ENCODE data around the gene HTRA1. TPM values are rescaled to one million over a fixed set of nuclear protein-coding genes. Genes with fewer than 3 reads are reported as not detected.

Gene HTRA1
- polyA plus RNA-seq (2013, experiment 1 of 2): 9.0 TPM
- polyA plus RNA-seq (2013, experiment 2 of 2): 8.8 TPM

- H3K4me1 ChIP-seq (ENCODE audit: control insufficient read depth in 2 of 2, insufficient read depth in 1 of 2, low read depth in 1 of 2, low read length in 2 of 2): peaks cover 7 to 25% of the 10 kb centered on the region in 2 donors
- H2AFZ ChIP-seq (ENCODE audit: low read length): peak within 1 kb of the TSS; percentile 98
- H3K79me1 ChIP-seq (ENCODE audit: low read depth, low read length): no peaks in the 10 kb centered on the region
- H3K9ac ChIP-seq (ENCODE audit: low read depth, low read length, poor library complexity): peak within 1 kb of the TSS; percentile 89
- H2BK15ac ChIP-seq (ENCODE audit: low read length): no peak within 1 kb of the TSS
- peak within 1 kb of the TSS; percentile 99 for H3K4me2 ChIP-seq (ENCODE audit: insufficient read depth, low read length, poor library complexity, severe bottlenecking)
- no peak within 1 kb of the TSS for H3K27ac ChIP-seq (replicated peaks; ENCODE audit: low read length)
- H2BK120ac ChIP-seq (ENCODE audit: low read depth, low read length): no peak within 1 kb of the TSS
- peak within 1 kb of the TSS; percentile 67 to 82 for H3K4me3 ChIP-seq (ENCODE audit: low read length in 2 of 2)
- H3K14ac ChIP-seq (ENCODE audit: low read length): no peak within 1 kb of the TSS
- H2BK12ac ChIP-seq (ENCODE audit: low read length): no peak within 1 kb of the TSS
- H4K8ac ChIP-seq (ENCODE audit: low read depth, low read length): no peak within 1 kb of the TSS
- H2AK5ac ChIP-seq (ENCODE audit: low read depth, low read length): peak within 1 kb of the TSS; percentile 79
- no peak within 1 kb of the TSS for H4K91ac ChIP-seq (ENCODE audit: low read depth, low read length, poor library complexity)
- peak within 1 kb of the TSS; percentile 67 for H3K18ac ChIP-seq (ENCODE audit: low read length)
- no peak within 1 kb of the TSS for H2BK5ac ChIP-seq (ENCODE audit: low read length)
- peak within 1 kb of the TSS; percentile 53 for H3K23ac ChIP-seq (ENCODE audit: low read depth, low read length, poor library complexity)
- H3K9me3 ChIP-seq (replicated peaks in 1 of 2; ENCODE audit: control insufficient read depth in 2 of 2, insufficient read depth in 1 of 2, low read depth in 1 of 2, low read length in 2 of 2): no peaks in the 10 kb centered on the region
- no peaks in the 10 kb centered on the region for H3K36me3 ChIP-seq (replicated peaks in 1 of 2; ENCODE audit: control insufficient read depth in 2 of 2, insufficient read depth in 2 of 2, low read length in 2 of 2)
- peaks cover 11 to 59% (median 14%) of the 10 kb centered on the region in 3 experiments for H3K27me3 ChIP-seq (ENCODE audit: control insufficient read depth in 3 of 3, insufficient read depth in 3 of 3, low read depth in 1 of 3, low read length in 3 of 3)
- WGBS, 2 donors (ENCODE audit: extremely low coverage in 2 of 2, insufficient read length in 2 of 2, insufficient replicate concordance in 1 of 2): no CpG with 5 or more reads among the region's 56 CpGs
- H3K4ac ChIP-seq (ENCODE audit: low read length): no peak within 1 kb of the TSS
- DNase-seq (ENCODE audit: low spot score): peak; percentile 43
Observed at GRCh38 chr10:122461367-122461728, at the start of gene HTRA1. TSS of gene HTRA1 (plus strand) at chr10:122461553. CDS start at chr10:122461653, 100 bp downstream.

GRCh38 chr10:122413327-122413726, 48.0 kb upstream of the HTRA1 start:
- Histone ChIP-seq H2BK12ac (ENCODE audit: low read length) (no peak overlapping the region), H3K23ac (ENCODE audit: low read depth, low read length, poor library complexity) (no peak overlapping the region), H3K4me2 (ENCODE audit: insufficient read depth, low read length, poor library complexity, severe bottlenecking) (no peak overlapping the region), H4K8ac (ENCODE audit: low read depth, low read length) (no peak overlapping the region), H2BK5ac (ENCODE audit: low read length) (no peak overlapping the region), H3K4me1 (ENCODE audit: control insufficient read depth in 2 of 2, insufficient read depth in 1 of 2, low read depth in 1 of 2, low read length in 2 of 2) (no peaks in the 10 kb centered on the region), H4K91ac (ENCODE audit: low read depth, low read length, poor library complexity) (no peak overlapping the region), H3K14ac (ENCODE audit: low read length) (no peak overlapping the region), H3K27me3 (ENCODE audit: control insufficient read depth in 3 of 3, insufficient read depth in 3 of 3, low read depth in 1 of 3, low read length in 3 of 3) (no peaks in the 10 kb centered on the region), H3K9me3 (replicated peaks in 1 of 2; ENCODE audit: control insufficient read depth in 2 of 2, insufficient read depth in 1 of 2, low read depth in 1 of 2, low read length in 2 of 2) (no peaks in the 10 kb centered on the region), H3K4me3 (ENCODE audit: low read length in 2 of 2) (no peak overlapping the region), H3K36me3 (replicated peaks in 1 of 2; ENCODE audit: control insufficient read depth in 2 of 2, insufficient read depth in 2 of 2, low read length in 2 of 2) (peaks cover 0 to 47% of the 10 kb centered on the region in 2 donors), H3K9ac (ENCODE audit: low read depth, low read length, poor library complexity) (no peak overlapping the region), H3K79me1 (ENCODE audit: low read depth, low read length) (no peaks in the 10 kb centered on the region), H2AFZ (ENCODE audit: low read length) (no peak overlapping the region), H2BK120ac (ENCODE audit: low read depth, low read length) (no peak overlapping the region), H3K27ac (replicated peaks; ENCODE audit: low read length) (no peak overlapping the region), H3K18ac (ENCODE audit: low read length) (no peak overlapping the region), H2BK15ac (ENCODE audit: low read length) (no peak overlapping the region), H3K4ac (ENCODE audit: low read length) (no peak overlapping the region), H2AK5ac (ENCODE audit: low read depth, low read length) (no peak overlapping the region)
- no peak for DNase-seq (ENCODE audit: low spot score)

- H3K4me2 ChIP-seq (ENCODE audit: insufficient read depth, low read length, poor library complexity, severe bottlenecking): no peak overlapping the region
- H3K23ac ChIP-seq (ENCODE audit: low read depth, low read length, poor library complexity): no peak overlapping the region
- H2BK5ac ChIP-seq (ENCODE audit: low read length): no peak overlapping the region
- H3K9me3 ChIP-seq (replicated peaks in 1 of 2; ENCODE audit: control insufficient read depth in 2 of 2, insufficient read depth in 1 of 2, low read depth in 1 of 2, low read length in 2 of 2): no peaks in the 10 kb centered on the region
- no peaks in the 10 kb centered on the region for H3K27me3 ChIP-seq (ENCODE audit: control insufficient read depth in 3 of 3, insufficient read depth in 3 of 3, low read depth in 1 of 3, low read length in 3 of 3)
- no peaks in the 10 kb centered on the region for H3K4me1 ChIP-seq (ENCODE audit: control insufficient read depth in 2 of 2, insufficient read depth in 1 of 2, low read depth in 1 of 2, low read length in 2 of 2)
- no peak overlapping the region for H2BK12ac ChIP-seq (ENCODE audit: low read length)
- no peak overlapping the region for H3K9ac ChIP-seq (ENCODE audit: low read depth, low read length, poor library complexity)
- H3K14ac ChIP-seq (ENCODE audit: low read length): no peak overlapping the region
- H3K27ac ChIP-seq (replicated peaks; ENCODE audit: low read length): no peak overlapping the region
- peaks cover 2 to 71% of the 10 kb centered on the region in 2 donors for H3K36me3 ChIP-seq (replicated peaks in 1 of 2; ENCODE audit: control insufficient read depth in 2 of 2, insufficient read depth in 2 of 2, low read length in 2 of 2)
- no peak overlapping the region for H4K91ac ChIP-seq (ENCODE audit: low read depth, low read length, poor library complexity)
- no CpG with 5 or more reads among the region's 2 CpGs for WGBS, 2 donors (ENCODE audit: extremely low coverage in 2 of 2, insufficient read length in 2 of 2, insufficient replicate concordance in 1 of 2)
- no peak for DNase-seq (ENCODE audit: low spot score)
- no peak overlapping the region for H2BK15ac ChIP-seq (ENCODE audit: low read length)
- H2AFZ ChIP-seq (ENCODE audit: low read length): no peak overlapping the region
- no peak overlapping the region for H3K4me3 ChIP-seq (ENCODE audit: low read length in 2 of 2)
- H3K4ac ChIP-seq (ENCODE audit: low read length): no peak overlapping the region
- no peaks in the 10 kb centered on the region for H3K79me1 ChIP-seq (ENCODE audit: low read depth, low read length)
- H3K18ac ChIP-seq (ENCODE audit: low read length): no peak overlapping the region
- H2BK120ac ChIP-seq (ENCODE audit: low read depth, low read length): no peak overlapping the region
- no peak overlapping the region for H4K8ac ChIP-seq (ENCODE audit: low read depth, low read length)
- H2AK5ac ChIP-seq (ENCODE audit: low read depth, low read length): no peak overlapping the region
Observed at GRCh38 chr10:122417667-122418066, 43.7 kb upstream of the HTRA1 start.

- DNase-seq (ENCODE audit: low spot score): no peak
- no peak overlapping the region for H3K4me3 ChIP-seq (ENCODE audit: low read length in 2 of 2)
- H2BK15ac ChIP-seq (ENCODE audit: low read length): no peak overlapping the region
- no peak overlapping the region for H3K9ac ChIP-seq (ENCODE audit: low read depth, low read length, poor library complexity)
- peaks cover 2 to 63% of the 10 kb centered on the region in 2 donors for H3K36me3 ChIP-seq (replicated peaks in 1 of 2; ENCODE audit: control insufficient read depth in 2 of 2, insufficient read depth in 2 of 2, low read length in 2 of 2)
- no peaks in the 10 kb centered on the region for H3K27me3 ChIP-seq (ENCODE audit: control insufficient read depth in 3 of 3, insufficient read depth in 3 of 3, low read depth in 1 of 3, low read length in 3 of 3)
- no peak overlapping the region for H2AFZ ChIP-seq (ENCODE audit: low read length)
- no peaks in the 10 kb centered on the region for H3K79me1 ChIP-seq (ENCODE audit: low read depth, low read length)
- H3K4me2 ChIP-seq (ENCODE audit: insufficient read depth, low read length, poor library complexity, severe bottlenecking): no peak overlapping the region
- no peaks in the 10 kb centered on the region for H3K9me3 ChIP-seq (replicated peaks in 1 of 2; ENCODE audit: control insufficient read depth in 2 of 2, insufficient read depth in 1 of 2, low read depth in 1 of 2, low read length in 2 of 2)
- H3K18ac ChIP-seq (ENCODE audit: low read length): no peak overlapping the region
- no peak overlapping the region for H2BK120ac ChIP-seq (ENCODE audit: low read depth, low read length)
- no peak overlapping the region for H3K23ac ChIP-seq (ENCODE audit: low read depth, low read length, poor library complexity)
- no CpG with 5 or more reads among the region's 1 CpG for WGBS, 2 donors (ENCODE audit: extremely low coverage in 2 of 2, insufficient read length in 2 of 2, insufficient replicate concordance in 1 of 2)
- H2BK5ac ChIP-seq (ENCODE audit: low read length): no peak overlapping the region
- no peak overlapping the region for H3K4ac ChIP-seq (ENCODE audit: low read length)
- no peak overlapping the region for H4K8ac ChIP-seq (ENCODE audit: low read depth, low read length)
- H3K4me1 ChIP-seq (ENCODE audit: control insufficient read depth in 2 of 2, insufficient read depth in 1 of 2, low read depth in 1 of 2, low read length in 2 of 2): no peaks in the 10 kb centered on the region
- no peak overlapping the region for H2AK5ac ChIP-seq (ENCODE audit: low read depth, low read length)
- H3K27ac ChIP-seq (replicated peaks; ENCODE audit: low read length): no peak overlapping the region
- H4K91ac ChIP-seq (ENCODE audit: low read depth, low read length, poor library complexity): no peak overlapping the region
- no peak overlapping the region for H3K14ac ChIP-seq (ENCODE audit: low read length)
- H2BK12ac ChIP-seq (ENCODE audit: low read length): no peak overlapping the region
Observed at GRCh38 chr10:122419016-122419415, 42.3 kb upstream of the HTRA1 start.
